CD4-positive, alpha-beta T cell (primary cell): ENCODE measurements around the gene KDM8. TPM values are rescaled to one million over a fixed set of nuclear protein-coding genes. Genes with fewer than 3 reads are reported as not detected.
"Not testable (repeated sequence)": the region's sequence is repeated elsewhere in the genome, so short reads cannot be mapped to it uniquely, and the experiment has no call there.

Experiments
- ATAC-seq: fragments of 200-7000 bp; cut with Tn5 transposase; one replicate; pipeline ENCODE4 v1.10.0; 2022; ENCODE audit warnings: mild to moderate bottlenecking; ENCODE audit not compliant: poor library complexity
- CTCF ChIA-PET: fragments of 350-600 bp; sonication (Branson Sonifier 250); formaldehyde crosslinking; loops from one replicate; lab custom pipeline; 2021; ENCODE audit warnings: antibody characterized with exemption, inconsistent platforms; lab: Charles Lee
- POLR2A ChIA-PET: fragments of 350-600 bp; sonication (Branson Sonifier 250); formaldehyde crosslinking; loops from one replicate; lab custom pipeline; 2021; ENCODE audit warnings: antibody characterized with exemption, inconsistent platforms; lab: Charles Lee
- DNase-seq, 14 experiments: peaks; one replicate each; pipeline ENCODE4 v3.0.0-alpha.2; 2013 to 2020; ENCODE audit warnings: mixed read lengths in 2 of 14
- H3K27ac ChIP-seq, 2 donors: one replicate each; pipeline versions ENCODE4 v1.5.1 to v1.7.0; 2013; ENCODE audit warnings: low read length in 2 of 2, low read depth in 1 of 2, mild to moderate bottlenecking in 1 of 2
- H3K27me3 ChIP-seq, 2 experiments: 1 replicate in 1 of 2; 2 replicates in 1 of 2; pipeline versions ENCODE4 v1.6.1 to v1.7.0; 2013; ENCODE audit warnings: low read length in 2 of 2, control low read depth in 1 of 2, mild to moderate bottlenecking in 1 of 2, moderate library complexity in 1 of 2; ENCODE audit not compliant: insufficient read depth in 2 of 2, control insufficient read depth in 1 of 2
- H3K36me3 ChIP-seq: one replicate; pipeline ENCODE4 v1.6.1; 2013; ENCODE audit warnings: low read length, control low read depth; ENCODE audit not compliant: insufficient read depth
- H3K4me1 ChIP-seq: one replicate; pipeline ENCODE4 v1.6.1; 2013; ENCODE audit warnings: low read length, control low read depth; ENCODE audit not compliant: insufficient read depth
- H3K4me3 ChIP-seq: one replicate; pipeline ENCODE4 v1.5.1; 2013; ENCODE audit warnings: mild to moderate bottlenecking, low read length, moderate library complexity
- H3K9me3 ChIP-seq, 2 experiments: 1 replicate in 1 of 2; 2 replicates in 1 of 2; pipeline versions ENCODE4 v1.6.1 to v1.7.0; 2013; ENCODE audit warnings: low read length in 2 of 2, mild to moderate bottlenecking in 2 of 2, control low read depth in 1 of 2, moderate library complexity in 1 of 2; ENCODE audit not compliant: control insufficient read depth in 1 of 2, insufficient read depth in 1 of 2
- H3K27ac Mint-ChIP-seq: one replicate; pipeline ENCODE4 v1.8.0; 2020; ENCODE audit warnings: mixed read lengths
- H3K27me3 Mint-ChIP-seq: one replicate; pipeline ENCODE4 v1.8.0; 2021; ENCODE audit warnings: mixed read lengths
- H3K36me3 Mint-ChIP-seq: one replicate; pipeline ENCODE4 v1.8.0; 2021; ENCODE audit warnings: low read depth, mixed read lengths
- H3K4me1 Mint-ChIP-seq: one replicate; pipeline ENCODE4 v1.8.0; 2021; ENCODE audit warnings: low read depth, mixed read lengths
- H3K4me3 Mint-ChIP-seq: one replicate; pipeline ENCODE4 v1.8.0; 2020; ENCODE audit warnings: mild to moderate bottlenecking, mixed read lengths
- H3K9me3 Mint-ChIP-seq: one replicate; pipeline ENCODE4 v1.8.0; 2020; ENCODE audit warnings: mixed read lengths
- intact Hi-C, 2 experiments: fragments of 100-400 bp; cut with DNase I in 1 of 2; cut with micrococcal nuclease in 1 of 2; formaldehyde crosslinking; loops; one replicate each; pipeline versions ENCODE4 v1.15.1 to v1.9.0; 2023 to 2025; cut with DNase I, micrococcal nuclease
- total RNA-seq, 174 experiments: library from RNA in 2 of 174; stranded (reverse) in 2 of 174; gene quantifications; one replicate each; pipeline ENCODE4 v1.2.3 and lab custom pipeline; 2021 to 2026
- TF ChIP-seq, protein P1 (sequence below): fragments of 200-600 bp; IDR thresholded peaks from one replicate; pipeline ENCODE4 v1.8.0; 2022; ENCODE audit warnings: antibody characterized with exemption, mild to moderate bottlenecking

Gene KDM8
- total RNA-seq, 2 experiments from 2014 or later, result 15.1 to 17.3 TPM

DNA sequence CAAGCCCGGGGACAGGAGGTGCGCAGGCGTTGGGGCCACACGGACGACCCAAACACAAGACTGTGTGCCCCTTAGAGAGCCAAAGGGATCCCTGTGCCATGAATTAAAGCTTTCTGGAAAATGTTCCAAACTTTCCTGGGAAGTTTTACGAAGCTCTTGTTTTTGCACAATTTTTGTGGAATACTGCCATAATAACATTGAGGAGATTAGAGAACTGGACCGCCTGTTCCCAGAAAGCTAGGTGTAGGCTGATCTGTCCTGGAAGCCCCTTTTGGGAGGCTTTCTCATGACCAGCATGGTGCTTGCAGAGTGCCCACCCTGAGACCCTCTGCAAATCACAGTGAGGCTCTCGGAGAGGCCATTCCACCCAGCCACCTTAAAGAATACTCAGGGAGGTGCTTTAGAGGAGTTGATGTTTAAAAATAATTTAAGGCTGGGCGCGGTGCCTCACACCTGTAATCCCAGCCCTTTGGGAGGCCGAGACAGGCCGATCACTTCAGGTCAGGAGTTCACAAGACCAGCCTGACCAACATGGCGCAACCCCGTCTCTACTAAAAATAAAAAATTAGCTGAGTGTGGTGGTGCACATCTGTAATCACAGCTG is 1.1 kb downstream of the KDM8 start:
- H3K4me1 ChIP-seq, result peaks cover 41% of the 10 kb centered on the region
- peaks cover 52% of the 10 kb centered on the region for H3K4me1 Mint-ChIP-seq
- H3K27ac ChIP-seq, result peak overlapping the region; percentile 93 to 97
- H3K27ac Mint-ChIP-seq, result peak overlapping the region; percentile 96
- no peak for ATAC-seq
- H3K9me3 ChIP-seq, result no peaks in the 10 kb centered on the region
- TF ChIP-seq, protein P1, sequence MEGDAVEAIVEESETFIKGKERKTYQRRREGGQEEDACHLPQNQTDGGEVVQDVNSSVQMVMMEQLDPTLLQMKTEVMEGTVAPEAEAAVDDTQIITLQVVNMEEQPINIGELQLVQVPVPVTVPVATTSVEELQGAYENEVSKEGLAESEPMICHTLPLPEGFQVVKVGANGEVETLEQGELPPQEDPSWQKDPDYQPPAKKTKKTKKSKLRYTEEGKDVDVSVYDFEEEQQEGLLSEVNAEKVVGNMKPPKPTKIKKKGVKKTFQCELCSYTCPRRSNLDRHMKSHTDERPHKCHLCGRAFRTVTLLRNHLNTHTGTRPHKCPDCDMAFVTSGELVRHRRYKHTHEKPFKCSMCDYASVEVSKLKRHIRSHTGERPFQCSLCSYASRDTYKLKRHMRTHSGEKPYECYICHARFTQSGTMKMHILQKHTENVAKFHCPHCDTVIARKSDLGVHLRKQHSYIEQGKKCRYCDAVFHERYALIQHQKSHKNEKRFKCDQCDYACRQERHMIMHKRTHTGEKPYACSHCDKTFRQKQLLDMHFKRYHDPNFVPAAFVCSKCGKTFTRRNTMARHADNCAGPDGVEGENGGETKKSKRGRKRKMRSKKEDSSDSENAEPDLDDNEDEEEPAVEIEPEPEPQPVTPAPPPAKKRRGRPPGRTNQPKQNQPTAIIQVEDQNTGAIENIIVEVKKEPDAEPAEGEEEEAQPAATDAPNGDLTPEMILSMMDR, result no peak
- no peaks in the 10 kb centered on the region for H3K9me3 Mint-ChIP-seq
- peak overlapping the region; percentile 95 for H3K4me3 ChIP-seq
- no peaks in the 10 kb centered on the region for H3K27me3 ChIP-seq
- peak overlapping the region; percentile 97 for H3K4me3 Mint-ChIP-seq
- DNase-seq, result no peak
- ChIA-PET POLR2A (interaction anchor here (0.6 to 3.6 kb wide), 27 partner anchors 8 to 260 kb away, joined by 3 to 110 read pairs (median 6); partner anchors contain the start of gene IL21R), CTCF (interaction anchor here (1.2 to 3.9 kb wide), 5 partner anchors 24 to 49 kb away, joined by 3 to 22 read pairs (median 11); no protein-coding TSS in a partner anchor)
- peaks cover 21% of the 10 kb centered on the region for H3K36me3 Mint-ChIP-seq
- no peaks in the 10 kb centered on the region for H3K27me3 Mint-ChIP-seq
- intact Hi-C loops, result loop anchor here in 1 of 2 experiments (2.0 kb wide), 1 partner anchor 64 kb away; the partner anchor contains the start of gene NSMCE1
- H3K36me3 ChIP-seq, result no peaks in the 10 kb centered on the region

DNA sequence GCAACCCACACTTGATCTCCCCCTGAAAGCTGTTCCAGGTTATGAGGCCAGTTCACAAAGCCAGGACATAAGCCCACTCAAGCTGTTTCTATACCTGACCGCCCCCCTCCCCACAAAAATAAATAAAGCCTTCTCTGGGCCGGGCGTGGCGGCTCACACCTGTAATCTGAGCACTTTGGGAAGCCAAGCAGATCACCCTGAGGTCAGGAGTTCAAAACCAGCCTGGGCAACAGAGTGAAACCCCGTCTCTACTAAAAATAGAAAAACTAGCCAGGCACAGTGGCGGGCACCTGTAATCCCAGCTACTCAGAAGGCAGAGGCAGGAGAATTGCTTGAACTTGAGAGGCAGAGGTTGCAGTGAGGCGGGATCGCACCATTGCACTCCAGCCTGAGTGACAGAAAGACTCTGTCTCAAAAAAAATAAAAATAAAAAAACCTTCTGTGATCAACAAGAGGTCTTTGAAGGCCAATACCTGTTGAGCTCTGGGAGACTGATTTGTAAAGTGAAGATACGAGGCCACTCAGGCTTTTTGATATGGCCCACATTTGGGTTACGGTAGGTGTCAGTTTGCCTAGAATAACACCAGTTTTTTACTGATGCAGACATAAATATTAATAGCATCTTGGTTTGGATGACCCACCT is 2.2 kb downstream of the KDM8 start:
- TF ChIP-seq, protein P1, result no peak
- ChIA-PET POLR2A (interaction anchor here (1.1 to 2.6 kb wide), 3 partner anchors 10 to 36 kb away, joined by 3 to 12 read pairs (median 12); no protein-coding TSS in a partner anchor), CTCF (interaction anchor here (3.7 to 3.9 kb wide), 2 partner anchors 26 to 29 kb away, joined by 20 to 22 read pairs; no protein-coding TSS in a partner anchor)
- DNase-seq (no peak), ATAC-seq (no peak)
- H3K9me3 Mint-ChIP-seq, result no peaks in the 10 kb centered on the region
- peaks cover 22% of the 10 kb centered on the region for H3K36me3 Mint-ChIP-seq
- Histone ChIP-seq H3K4me1 (peaks cover 33% of the 10 kb centered on the region), H3K9me3 (no peaks in the 10 kb centered on the region), H3K27ac (no peak overlapping the region), H3K27me3 (no peaks in the 10 kb centered on the region), H3K4me3 (no peak overlapping the region), H3K36me3 (peaks cover 8% of the 10 kb centered on the region)
- peak overlapping the region; percentile 96 for H3K27ac Mint-ChIP-seq
- peaks cover 41% of the 10 kb centered on the region for H3K4me1 Mint-ChIP-seq
- H3K4me3 Mint-ChIP-seq, result peak overlapping the region; percentile 97
- intact Hi-C loops, result loop anchor here in 1 of 2 experiments (2.0 kb wide), 2 partner anchors 21 to 63 kb away; partner anchors contain the start of gene NSMCE1
- H3K27me3 Mint-ChIP-seq, result no peaks in the 10 kb centered on the region

DNA sequence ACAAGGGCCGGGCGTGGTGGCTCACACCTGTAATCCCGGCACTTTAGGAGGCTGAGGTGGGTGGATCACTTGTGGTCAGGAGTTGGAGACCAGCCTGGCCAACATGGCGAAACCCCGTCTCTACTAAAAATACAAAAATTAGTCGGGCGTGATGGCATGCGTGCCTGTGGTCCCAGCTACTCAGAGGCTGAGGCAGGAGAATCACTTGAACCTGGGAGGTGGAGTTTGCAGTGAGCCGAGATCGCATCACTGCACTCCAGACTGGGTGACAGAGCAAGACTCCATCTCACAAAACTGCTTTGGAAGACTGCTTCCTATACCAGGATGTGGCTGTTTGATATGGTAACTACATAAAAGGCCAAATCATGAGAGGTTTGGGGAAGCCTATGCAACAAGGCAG is 3.8 kb downstream of the KDM8 start:
- not testable (repeated sequence) for ATAC-seq, H3K27me3 ChIP-seq, DNase-seq, H3K27ac Mint-ChIP-seq, H3K4me3 ChIP-seq, H3K27me3 Mint-ChIP-seq, H3K9me3 ChIP-seq, H3K9me3 Mint-ChIP-seq, H3K4me3 Mint-ChIP-seq, H3K27ac ChIP-seq
- Mint-ChIP-seq H3K4me1 (peaks cover 32% of the 10 kb centered on the region), H3K36me3 (peaks cover 34% of the 10 kb centered on the region)
- peaks cover 21% of the 10 kb centered on the region for H3K36me3 ChIP-seq
- ChIA-PET POLR2A (interaction anchor here (1.0 kb wide), 1 partner anchor 24 kb away, joined by 3 read pairs; no protein-coding TSS in a partner anchor), CTCF (interaction anchor here (1.1 kb wide), 1 partner anchor 43 kb away, joined by 3 read pairs; no protein-coding TSS in a partner anchor)
- intact Hi-C loops, result loop anchor here in 1 of 2 experiments (2.0 kb wide), 1 partner anchor 20 kb away; no protein-coding TSS in a partner anchor
- peaks cover 30% of the 10 kb centered on the region for H3K4me1 ChIP-seq
